Measurements from ENCODE around the gene KISS1. TPM values are rescaled to one million over a fixed set of nuclear protein-coding genes. Genes with fewer than 3 reads are reported as not detected.

The KISS1 gene
- total and polyA plus RNA-seq, 2 of the 4 experiments (the other 2 are of a cell fraction) = 11.7 to 27.3 TPM

DNA sequence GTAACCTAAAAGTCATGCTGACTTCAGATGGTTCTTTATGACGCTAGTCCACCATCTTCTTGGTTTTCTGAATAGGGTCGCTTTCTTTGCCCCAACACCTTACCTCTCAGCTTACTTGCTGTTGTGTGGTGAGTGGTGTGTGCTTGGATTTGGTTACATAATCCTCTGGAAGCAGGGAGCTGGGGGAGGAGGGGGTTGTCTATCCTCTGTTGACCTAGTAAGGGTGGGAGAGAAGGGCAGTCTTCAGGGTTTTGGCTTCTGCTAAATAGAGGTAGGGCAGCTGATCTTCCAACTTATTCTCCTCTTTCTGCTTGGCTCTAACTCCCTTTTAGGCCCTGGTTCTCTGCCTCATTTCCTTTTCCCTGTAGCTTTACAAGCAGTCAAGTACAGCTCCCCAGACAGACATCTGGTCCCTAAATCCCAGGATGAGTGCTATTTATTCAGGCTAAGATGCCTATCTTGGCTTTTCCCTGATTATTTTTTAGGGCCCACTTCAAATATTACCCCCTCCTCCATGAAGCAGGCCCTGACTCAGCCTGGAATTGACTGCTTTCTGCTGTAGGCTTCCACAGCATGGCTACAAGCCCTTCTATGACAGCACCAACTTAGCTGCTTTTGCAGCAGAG lies 23.8 kb downstream of the KISS1 start:
- Histone ChIP-seq H3K4me3 (ENCODE audit: insufficient read depth, low read depth, low read length) (no peak overlapping the region), H3K4me2 (ENCODE audit: low read depth, low read length) (no peak overlapping the region), H3K27ac (ENCODE audit: insufficient read depth, low read length) (no peak overlapping the region), H3K9me1 (ENCODE audit: insufficient read depth, low read length) (peaks cover 13% of the 10 kb centered on the region), H2AFZ (replicated peaks; ENCODE audit: low read length, poor library complexity) (peak overlapping the region; percentile 69), H3K36me3 (ENCODE audit: control insufficient read depth, insufficient read depth, low read length) (no peaks in the 10 kb centered on the region), H3K56ac (ENCODE audit: extremely low read depth, insufficient read depth, low read length) (no peak overlapping the region; the same call in 1 of the 2 replicates), H3K4ac (ENCODE audit: low read depth, low read length) (peak overlapping the region; percentile 96), H2BK120ac (ENCODE audit: low read depth, low read length) (peak overlapping the region; percentile 98), H3K9me3 (ENCODE audit: control insufficient read depth, insufficient read depth, low read length) (no peaks in the 10 kb centered on the region; the same call in 1 of the 2 replicates), H3K23ac (ENCODE audit: low read depth, low read length) (peak overlapping the region; percentile 81; the same call in 1 of the 2 replicates), H2BK15ac (ENCODE audit: low read depth, low read length) (peak overlapping the region; percentile 83), H3K27me3 (ENCODE audit: control insufficient read depth, insufficient read depth, low read length) (no peaks in the 10 kb centered on the region), H2BK5ac (ENCODE audit: low read depth, low read length, poor library complexity, severe bottlenecking) (peak overlapping the region; percentile 87), H4K8ac (ENCODE audit: low read depth in 2 of 2, low read length in 2 of 2) (peak overlapping the region; percentile 79 to 90), H3K14ac (replicated peaks; ENCODE audit: low read depth, low read length) (peak overlapping the region; percentile 96), H2AK9ac (replicated peaks; ENCODE audit: low read depth, low read length, poor library complexity) (peak overlapping the region; percentile 88), H4K5ac (ENCODE audit: low read depth, low read length) (peak overlapping the region; percentile 17; the same call in 1 of the 2 replicates), H3K4me1 (ENCODE audit: control insufficient read depth, insufficient read depth, low read length) (peaks cover 4% of the 10 kb centered on the region; the same call in 1 of the 2 replicates), H2BK20ac (ENCODE audit: low read depth, low read length) (peak overlapping the region; percentile 99), H2AK5ac (ENCODE audit: low read depth, low read length) (peak overlapping the region; percentile 89), H4K20me1 (ENCODE audit: insufficient read depth, low read length) (no peaks in the 10 kb centered on the region), H3K79me1 (ENCODE audit: low read depth in 1 of 2, low read length in 2 of 2) (0 out of 4 replicates have a peak, but pooled peaks cover 0 to 3% of the 10 kb centered on the region in 2 experiments), H4K91ac (ENCODE audit: insufficient read depth, low read depth, low read length) (peak overlapping the region; percentile 77), H3K9ac (ENCODE audit: low read depth, low read length) (no peak overlapping the region), H3K18ac (ENCODE audit: low read depth, low read length) (peak overlapping the region; percentile 79; the same call in 1 of the 2 replicates)
- dilution Hi-C loops (cut with HindIII; ENCODE audit: low sequenced_read_pairs, unreplicated experiment) (loop anchor here (25.0 kb wide), 1 partner anchor 215 kb away; no protein-coding TSS in a partner anchor), in situ Hi-C loops (cut with MboI; ENCODE audit: low sequenced_read_pairs) (no loop called here), intact Hi-C loops (cut with micrococcal nuclease) (no loop called here)
- TF ChIP-seq, protein P1, sequence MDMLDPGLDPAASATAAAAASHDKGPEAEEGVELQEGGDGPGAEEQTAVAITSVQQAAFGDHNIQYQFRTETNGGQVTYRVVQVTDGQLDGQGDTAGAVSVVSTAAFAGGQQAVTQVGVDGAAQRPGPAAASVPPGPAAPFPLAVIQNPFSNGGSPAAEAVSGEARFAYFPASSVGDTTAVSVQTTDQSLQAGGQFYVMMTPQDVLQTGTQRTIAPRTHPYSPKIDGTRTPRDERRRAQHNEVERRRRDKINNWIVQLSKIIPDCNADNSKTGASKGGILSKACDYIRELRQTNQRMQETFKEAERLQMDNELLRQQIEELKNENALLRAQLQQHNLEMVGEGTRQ (IDR thresholded peaks at IDR 0.05; ENCODE audit: low read depth, low read length) = no peak
- no peak for TF ChIP-seq MAZ (IDR thresholded peaks at IDR 0.05; ENCODE audit: borderline replicate concordance, low read depth, low read length)
- TF ChIP-seq, protein P2, sequence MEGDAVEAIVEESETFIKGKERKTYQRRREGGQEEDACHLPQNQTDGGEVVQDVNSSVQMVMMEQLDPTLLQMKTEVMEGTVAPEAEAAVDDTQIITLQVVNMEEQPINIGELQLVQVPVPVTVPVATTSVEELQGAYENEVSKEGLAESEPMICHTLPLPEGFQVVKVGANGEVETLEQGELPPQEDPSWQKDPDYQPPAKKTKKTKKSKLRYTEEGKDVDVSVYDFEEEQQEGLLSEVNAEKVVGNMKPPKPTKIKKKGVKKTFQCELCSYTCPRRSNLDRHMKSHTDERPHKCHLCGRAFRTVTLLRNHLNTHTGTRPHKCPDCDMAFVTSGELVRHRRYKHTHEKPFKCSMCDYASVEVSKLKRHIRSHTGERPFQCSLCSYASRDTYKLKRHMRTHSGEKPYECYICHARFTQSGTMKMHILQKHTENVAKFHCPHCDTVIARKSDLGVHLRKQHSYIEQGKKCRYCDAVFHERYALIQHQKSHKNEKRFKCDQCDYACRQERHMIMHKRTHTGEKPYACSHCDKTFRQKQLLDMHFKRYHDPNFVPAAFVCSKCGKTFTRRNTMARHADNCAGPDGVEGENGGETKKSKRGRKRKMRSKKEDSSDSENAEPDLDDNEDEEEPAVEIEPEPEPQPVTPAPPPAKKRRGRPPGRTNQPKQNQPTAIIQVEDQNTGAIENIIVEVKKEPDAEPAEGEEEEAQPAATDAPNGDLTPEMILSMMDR (conservative IDR thresholded peaks at IDR 0.05; ENCODE audit: low read depth, low read length) = no peak
- no peak for TF ChIP-seq BHLHE40 (IDR thresholded peaks at IDR 0.05; ENCODE audit: low read depth, low read length)
- no peak for TF ChIP-seq POLR2A (IDR thresholded peaks at IDR 0.05; ENCODE audit: low read depth, low read length)
- no peak for TF ChIP-seq NFE2L2 (IDR thresholded peaks at IDR 0.05; ENCODE audit: low read depth, low read length)
- TF ChIP-seq MXI1 (IDR thresholded peaks at IDR 0.05; ENCODE audit: borderline replicate concordance, low read depth, low read length) = no peak
- TF ChIP-seq FOS (IDR thresholded peaks at IDR 0.05; ENCODE audit: low read depth, low read length) = no peak
- TF ChIP-seq, protein P3, sequence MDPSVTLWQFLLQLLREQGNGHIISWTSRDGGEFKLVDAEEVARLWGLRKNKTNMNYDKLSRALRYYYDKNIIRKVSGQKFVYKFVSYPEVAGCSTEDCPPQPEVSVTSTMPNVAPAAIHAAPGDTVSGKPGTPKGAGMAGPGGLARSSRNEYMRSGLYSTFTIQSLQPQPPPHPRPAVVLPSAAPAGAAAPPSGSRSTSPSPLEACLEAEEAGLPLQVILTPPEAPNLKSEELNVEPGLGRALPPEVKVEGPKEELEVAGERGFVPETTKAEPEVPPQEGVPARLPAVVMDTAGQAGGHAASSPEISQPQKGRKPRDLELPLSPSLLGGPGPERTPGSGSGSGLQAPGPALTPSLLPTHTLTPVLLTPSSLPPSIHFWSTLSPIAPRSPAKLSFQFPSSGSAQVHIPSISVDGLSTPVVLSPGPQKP (IDR thresholded peaks at IDR 0.05; ENCODE audit: borderline replicate concordance, low read depth, low read length) = no peak
- no peak for TF ChIP-seq CHD1 (IDR thresholded peaks at IDR 0.05; ENCODE audit: low read depth, low read length)
- no peak for TF ChIP-seq MAFK (IDR thresholded peaks at IDR 0.05; ENCODE audit: low read depth, low read length)
- WGBS, 2 experiments (ENCODE audit: extremely low coverage in 2 of 2, insufficient read length in 1 of 2) = no CpG with 5 or more reads among the region's 2 CpGs
- ChIA-PET POLR2A (ENCODE audit: unreplicated experiment) (no interaction called here), CTCF (interaction anchor here (1.0 to 2.7 kb wide), 4 partner anchors 10 to 191 kb away, joined by 3 to 10 read pairs (median 4); no protein-coding TSS in a partner anchor)
- no TSS peak for BruUV-seq (replicated peaks)
- DNase-seq (peak; percentile 16), ATAC-seq (ENCODE audit: low read depth) (no peak)

Data from IMR-90 (cell line).